Dermis microvascular lymphatic vessel endothelial cell (primary cell): ENCODE data around the gene TMEM163. TPM values are rescaled to one million over a fixed set of nuclear protein-coding genes. Genes with fewer than 3 reads are reported as not detected.
"Not testable (repeated sequence)": the region's sequence is repeated elsewhere in the genome, so short reads cannot be mapped to it uniquely, and the experiment has no call there.

Source experiments
- DNase-seq, 2 donors: peaks; one replicate each; pipeline versions ENCODE4 v3.0.0 to v3.0.0-alpha.2; 2010; ENCODE audit warnings: low read depth in 2 of 2
- total RNA-seq: library from RNA; depleted of rRNA; stranded (reverse); fragments of >200 nt; gene quantifications from 2 replicates; pipeline ENCODE4 v1.2.1, GENCODE V29; 2014

The TMEM163 gene
- 0.13 and 0.25 TPM in 2 replicates for total RNA-seq

DNA sequence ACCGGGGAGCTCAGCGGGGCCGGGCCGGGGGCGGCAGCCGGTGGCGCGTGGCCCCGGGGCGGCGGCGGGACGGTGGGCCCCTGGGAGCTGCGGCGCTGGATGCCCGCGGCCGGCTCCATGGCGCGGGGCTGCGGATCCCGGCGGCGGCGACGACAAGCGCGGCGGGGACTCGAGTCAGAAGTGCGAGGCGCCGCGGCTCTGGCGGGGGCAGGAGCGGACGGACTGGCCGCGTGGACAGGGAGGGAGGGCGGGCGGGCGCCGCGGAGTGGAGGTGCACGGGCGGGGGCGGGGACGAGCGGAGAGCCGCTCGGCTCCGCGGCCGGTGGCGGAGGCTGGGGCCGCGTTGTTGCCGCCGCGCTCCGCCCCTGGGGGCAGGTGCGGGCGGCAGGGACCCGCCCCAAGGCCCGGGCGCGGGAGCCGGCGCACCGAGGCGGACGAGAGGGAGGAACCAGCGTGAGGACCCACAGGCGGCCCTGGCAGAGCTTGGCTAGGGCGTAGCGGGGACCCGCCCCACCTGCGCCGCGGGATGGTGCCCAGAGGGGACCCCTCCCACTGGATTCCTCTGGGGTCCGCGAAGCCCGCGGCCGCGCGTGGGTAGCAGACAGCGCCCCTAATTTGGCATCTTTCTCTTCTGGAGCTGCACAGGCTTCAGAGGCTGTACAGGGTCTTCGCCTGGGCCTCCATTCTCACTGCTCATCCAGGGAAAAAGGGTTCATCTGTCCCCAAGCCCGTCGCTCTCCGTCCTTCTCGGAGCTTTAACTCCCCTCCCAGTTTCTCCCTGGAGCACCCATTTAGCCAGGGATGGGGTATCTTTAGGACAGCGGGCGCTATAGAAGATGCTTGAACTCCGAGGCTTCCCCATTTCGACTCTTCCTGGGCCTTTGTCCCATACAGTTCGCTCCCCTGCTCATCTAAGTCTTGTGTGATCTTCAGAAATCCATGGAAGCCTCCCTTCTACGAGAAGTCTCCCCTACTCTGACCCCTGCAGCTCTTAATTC is at the start of gene TMEM163:
Gene TMEM163 (minus strand): TSS at position 184 of the 998 bp plus-strand sequence.
- peak in 1 of 2 donors; percentile 18 for DNase-seq

DNA sequence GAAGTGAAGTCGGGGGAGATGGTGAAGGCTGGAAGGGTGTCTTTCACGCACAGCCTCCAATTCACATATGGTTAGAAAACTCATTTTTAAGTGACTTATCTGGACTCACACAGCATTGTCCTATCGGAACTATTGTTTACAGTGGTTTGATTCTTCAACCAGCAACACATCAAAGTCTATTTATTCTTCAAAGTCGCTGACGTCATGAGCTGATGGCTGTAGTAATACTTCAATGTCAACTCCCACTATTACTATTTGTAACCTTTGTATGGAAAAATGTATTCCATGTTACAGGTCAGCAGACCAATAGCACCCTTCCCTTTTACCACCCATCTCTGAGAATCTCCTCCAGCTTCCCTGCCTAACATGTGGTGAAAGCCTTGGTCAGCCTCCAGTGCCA is 47.8 kb upstream of the TMEM163 start:
- DNase-seq, result no peak

DNA sequence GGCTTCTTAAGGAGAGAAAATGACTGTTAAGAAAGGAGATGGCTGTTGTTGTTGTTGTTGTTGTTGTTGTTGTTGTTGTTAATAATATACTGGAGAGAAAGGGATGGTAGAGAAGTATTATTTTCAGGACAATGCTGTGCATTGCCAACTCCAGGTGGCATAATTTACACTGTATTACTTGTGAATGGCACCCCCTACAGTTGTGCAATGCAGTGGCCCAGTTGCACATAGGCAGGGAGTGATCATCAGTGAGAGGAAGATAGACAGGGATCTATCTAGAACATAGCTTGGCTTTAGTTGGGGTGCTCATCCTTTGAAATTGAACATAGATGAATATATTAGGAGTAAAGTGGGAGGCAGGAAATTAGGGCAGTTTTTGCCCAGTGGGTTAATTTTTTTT is 47.2 kb upstream of the TMEM163 start:
- DNase-seq, result no peak

DNA sequence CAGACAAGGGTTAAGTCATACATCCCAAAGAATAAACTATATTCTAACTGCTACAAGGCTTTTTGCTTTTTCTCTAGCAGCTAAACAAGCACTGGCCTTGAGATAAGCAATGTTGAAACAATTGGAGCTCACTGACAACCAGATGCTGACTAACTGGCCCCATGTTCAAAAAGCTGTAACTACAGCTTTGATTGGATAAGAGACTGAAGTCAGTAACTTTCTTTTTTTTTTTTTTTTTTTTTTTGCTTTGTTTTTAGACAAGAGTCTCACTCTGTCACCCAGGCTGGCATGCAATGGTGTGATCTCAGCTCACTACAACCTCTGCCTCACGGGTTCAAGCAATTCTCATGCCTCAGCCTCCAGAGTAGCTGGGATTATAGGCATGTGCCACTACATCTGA is 45.4 kb upstream of the TMEM163 start:
- DNase-seq, result no peak

DNA sequence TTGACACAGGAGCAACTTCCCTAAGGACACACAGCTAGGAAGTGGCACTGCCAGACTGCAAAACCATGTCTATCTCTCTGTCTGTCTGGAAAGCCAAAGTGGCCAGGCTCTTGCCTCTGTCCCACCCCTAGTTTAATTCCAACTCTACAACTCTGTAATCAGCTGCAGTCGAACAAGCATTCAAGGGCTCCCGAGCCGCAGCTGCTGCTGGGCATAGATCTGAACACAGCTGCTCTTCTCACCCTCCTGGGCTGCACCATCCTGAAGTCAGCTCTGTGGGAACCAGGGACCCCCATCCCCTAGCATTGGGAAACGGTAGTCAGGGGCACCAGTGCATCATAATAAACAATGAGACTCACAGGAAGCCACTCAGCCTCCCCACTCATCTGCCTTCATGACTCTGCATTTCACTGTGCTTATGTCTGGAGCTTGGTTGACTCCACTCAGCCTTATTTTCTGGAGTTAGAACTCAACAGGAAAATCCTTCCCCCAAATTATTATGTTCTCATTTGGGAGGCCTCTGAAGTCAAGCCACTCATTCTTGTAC is 44.4 kb upstream of the TMEM163 start:
- DNase-seq, result no peak

DNA sequence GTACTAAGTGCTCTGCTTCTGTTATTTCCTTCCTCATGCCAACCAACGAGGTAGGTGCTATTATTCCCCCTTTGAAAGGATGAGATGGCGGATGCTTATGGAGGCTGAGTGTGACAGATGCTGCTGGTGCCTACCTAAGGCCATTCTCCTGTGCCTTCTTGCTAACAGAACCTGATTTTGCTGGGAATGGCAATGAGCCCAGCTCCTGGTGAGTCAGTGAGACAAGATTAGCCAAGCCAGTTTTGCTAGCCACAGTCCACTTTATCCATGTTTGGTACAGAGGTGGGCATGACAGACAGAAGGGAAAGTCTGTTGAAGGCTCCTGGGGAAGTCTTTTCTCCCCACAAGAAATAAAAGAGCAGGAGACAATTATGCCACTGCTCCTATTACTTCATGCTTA is 43.7 kb upstream of the TMEM163 start:
- no peak for DNase-seq

DNA sequence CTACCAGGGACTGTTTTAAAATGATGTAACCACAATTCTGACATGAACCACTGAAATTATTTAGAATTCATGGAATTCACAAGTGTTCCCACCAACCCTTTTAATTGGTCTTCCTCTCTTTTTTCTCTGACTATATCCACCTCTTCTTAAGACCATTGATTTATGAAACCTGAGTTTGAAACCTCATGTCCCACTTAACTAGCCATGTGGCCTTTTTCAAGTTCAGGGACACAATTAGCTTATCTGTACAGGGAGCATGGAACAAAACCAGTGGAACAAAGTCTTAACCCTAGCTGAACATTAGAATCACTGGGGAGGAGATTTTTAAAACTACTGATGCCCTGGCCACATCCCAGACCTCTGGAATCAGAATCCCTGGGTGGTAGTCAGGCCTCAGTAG is 41.6 kb upstream of the TMEM163 start:
- no peak for DNase-seq

DNA sequence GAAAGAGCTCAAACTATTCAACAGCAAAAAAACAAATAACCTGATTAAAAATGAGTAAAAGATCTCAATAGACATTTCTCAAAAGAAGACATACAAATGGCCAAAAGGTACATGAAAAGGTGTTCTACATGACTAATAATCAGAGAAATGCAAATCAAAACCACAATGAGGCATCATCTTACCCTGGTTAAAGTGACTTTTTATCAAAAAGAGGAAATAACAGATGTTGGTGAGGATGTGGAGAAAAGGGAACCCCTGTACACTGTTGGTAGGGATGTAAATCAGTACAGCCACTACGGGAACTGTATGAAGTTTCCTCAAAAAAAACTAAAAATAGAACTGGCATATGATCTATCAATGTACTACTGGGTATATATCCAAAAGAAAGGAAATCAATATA is 39.8 kb upstream of the TMEM163 start:
- no peak for DNase-seq

DNA sequence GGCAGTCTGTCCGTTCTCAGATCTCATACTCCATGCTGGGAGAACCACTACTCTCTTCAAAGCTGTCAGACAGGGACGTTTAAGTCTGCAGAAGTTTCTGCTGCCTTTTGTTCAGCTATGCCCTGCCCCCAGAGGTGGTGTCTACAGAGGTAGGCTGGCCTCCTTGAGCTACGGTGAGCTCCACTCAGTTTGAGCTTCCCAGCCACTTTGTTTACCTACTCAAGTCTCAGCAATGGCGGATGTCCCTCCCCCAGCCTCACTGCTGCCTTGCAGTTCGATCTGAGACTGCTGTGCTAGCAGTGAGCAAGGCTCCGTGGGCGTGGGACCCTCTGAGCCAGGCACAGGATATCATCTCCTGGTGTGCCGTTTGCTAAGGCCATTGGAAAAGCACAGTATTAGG is 33.2 kb upstream of the TMEM163 start:
- not testable (repeated sequence) for DNase-seq

DNA sequence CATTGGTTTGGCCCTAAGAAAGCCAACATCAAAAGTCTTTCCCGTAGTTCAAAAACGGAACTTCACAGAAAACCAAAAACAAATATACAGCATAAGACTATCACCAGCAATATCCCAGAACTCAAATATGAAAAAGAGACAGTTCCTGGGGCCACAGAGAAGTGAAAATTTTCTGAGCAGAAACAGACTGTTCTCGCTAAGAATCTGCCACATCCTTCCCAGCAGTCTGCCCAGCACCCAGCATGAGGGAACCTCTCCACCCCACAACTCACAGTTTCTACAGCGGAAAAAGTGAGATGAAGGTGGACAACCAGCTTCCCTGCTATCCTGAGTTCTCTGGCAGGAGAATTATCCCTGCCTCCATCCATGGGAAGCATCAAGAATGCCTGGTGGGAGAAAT is 26.7 kb upstream of the TMEM163 start:
- no peak for DNase-seq

DNA sequence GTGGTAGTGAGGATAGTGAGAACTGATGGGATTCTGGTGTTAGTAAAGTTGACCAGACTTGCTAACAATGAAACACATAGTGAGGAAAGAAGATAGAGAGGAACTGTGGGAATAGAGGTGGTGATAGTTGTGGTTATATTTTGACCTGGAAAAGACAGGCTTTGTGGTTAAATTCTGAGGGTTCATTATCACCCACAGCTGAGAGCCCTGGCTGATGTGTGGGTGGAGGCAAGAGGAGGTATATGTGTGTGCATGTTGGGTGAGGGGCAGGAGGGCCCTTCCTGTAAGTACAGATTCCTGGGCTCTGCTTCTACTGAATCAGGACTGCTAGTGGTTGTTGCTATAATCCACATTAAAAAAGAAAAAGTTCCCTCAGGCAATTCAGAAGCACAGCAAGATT is 26.2 kb upstream of the TMEM163 start:
- no peak for DNase-seq

DNA sequence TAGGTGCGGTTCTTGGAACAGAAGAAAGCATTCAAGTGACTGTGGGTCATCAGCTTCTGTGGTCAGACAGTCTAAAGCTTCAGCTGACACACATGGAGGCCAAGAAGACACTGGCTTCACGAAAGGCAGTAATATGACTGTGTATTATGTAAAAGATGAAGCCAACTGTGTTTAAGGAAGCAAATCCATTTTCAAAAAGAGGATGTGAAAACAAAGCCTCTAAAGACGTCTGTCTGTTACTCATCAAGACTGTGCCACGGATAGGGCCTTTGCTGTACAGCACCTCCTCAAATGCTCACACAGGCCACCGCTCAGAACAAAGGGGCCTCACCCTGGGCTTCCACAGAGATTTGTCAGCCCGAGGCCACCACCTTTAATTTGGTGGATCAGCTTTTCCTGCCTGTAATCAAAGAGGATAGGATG is 21.1 kb upstream of the TMEM163 start:
- DNase-seq, result no peak

DNA sequence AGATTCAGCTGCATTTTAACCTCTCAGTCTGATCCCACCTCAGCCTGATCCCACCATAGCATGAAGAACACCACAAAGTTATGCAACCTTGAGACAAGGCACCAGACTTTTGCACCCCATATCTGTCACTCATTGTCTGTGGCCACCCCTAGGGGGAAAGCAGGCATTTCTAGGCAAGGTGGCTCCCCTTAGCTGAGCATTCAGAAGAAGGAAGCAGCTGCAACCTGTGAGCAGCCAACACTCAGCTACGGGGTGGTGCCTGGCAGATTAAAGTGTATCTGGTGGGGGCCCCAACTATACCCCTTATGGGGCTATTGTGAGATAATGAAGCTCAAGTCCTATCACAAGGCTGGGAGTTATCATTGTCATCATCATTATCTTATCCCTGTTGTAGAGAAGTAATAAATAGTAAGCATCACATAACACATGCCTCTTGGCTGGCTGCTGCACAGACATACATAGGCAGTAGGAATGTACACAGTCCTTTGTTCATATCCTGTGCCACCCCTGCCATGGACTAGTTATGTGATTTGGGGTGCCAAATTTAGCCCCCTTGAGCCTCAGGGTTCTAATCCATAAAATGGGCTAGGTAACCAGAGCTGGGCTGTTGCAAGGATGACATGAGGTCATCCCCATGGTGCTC is 20.6 kb upstream of the TMEM163 start:
- no peak for DNase-seq

DNA sequence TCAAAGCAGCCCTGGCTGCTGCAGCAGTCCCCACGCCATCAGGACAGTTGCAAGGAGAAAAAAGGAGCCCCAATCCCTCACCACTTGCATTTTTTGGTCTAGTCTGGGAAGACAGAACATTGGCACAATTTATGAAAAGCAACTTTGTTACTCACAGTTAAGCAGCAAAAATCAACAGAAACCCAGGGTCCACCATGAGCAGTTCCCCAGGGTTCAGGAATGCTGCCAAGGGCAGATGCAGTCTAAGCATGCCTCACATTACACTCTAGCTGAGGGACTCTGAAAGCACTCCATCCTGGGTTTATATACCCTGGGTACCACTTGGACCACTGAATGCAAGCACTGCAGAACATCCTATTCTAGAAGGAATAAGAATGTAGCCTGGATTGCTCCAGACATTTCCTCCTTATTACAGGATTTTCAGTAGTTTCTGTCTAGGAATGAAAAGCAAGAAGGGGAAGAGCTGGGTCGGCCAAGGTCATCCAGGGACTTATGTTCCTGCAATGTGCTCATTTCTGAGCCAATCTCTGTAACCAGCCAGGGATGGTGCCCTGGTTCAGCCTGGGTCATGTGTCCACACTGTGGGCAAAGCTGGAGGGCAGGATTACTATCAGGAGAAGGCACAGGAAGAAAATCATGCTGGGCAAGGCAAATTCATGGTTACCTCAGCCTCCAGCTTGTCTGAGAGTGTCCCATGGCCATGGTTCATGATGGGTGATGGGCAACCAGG is 19.5 kb upstream of the TMEM163 start:
- peak in 1 of 2 donors; percentile 26 for DNase-seq

DNA sequence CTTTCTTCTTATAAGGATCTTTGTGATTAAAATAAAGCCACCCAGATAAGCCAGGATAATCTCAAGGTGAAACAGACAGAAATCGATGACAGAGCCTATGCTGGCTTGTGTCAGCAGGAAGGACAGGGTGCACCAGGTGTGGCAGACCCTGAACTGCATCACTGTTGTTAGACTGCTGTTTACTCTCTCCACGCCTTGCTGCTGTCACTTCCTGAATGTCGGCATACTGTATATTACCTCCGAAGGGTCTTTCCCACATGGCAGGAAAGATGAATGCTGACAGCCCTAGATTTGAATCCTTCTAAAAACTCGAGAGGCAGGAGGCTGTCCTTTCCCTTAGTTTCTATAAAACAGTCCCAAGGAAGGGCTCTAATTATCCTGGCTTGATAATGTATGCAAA is 18.9 kb upstream of the TMEM163 start:
- no peak for DNase-seq

DNA sequence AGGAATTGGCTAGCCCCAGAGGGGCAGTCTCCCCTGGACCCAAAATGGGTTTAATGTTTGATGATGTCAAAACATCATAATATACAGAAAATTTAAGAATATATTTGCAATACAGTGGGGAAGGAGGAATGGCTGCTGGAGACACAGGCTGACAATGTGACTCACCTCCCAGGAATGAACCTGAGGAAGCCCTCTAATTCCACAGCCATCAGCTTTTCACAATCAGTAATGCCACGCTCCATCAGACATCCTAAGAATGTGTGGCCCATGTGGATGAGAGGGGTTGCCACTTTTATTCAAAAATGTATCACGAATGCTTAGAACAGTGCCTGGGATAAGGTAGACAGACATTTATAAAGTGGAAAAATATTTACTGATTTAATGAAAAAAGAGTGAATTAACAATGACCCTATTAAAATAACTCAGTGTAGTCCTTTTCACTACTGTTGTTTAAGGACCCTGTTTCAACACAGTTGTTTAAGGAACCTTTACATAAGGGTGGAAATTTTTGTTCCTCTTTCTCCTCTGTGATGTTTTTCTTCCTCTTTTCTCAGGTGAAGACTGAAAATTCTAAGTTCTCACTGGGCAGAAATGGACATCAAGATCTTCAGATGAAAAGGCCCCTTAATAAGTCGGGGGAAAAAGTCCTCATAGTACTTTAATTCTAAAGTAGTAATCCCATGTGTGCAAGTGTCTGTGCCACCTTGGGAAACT is 17.5 kb upstream of the TMEM163 start:
- peak in 1 of 2 donors; percentile 74 for DNase-seq

DNA sequence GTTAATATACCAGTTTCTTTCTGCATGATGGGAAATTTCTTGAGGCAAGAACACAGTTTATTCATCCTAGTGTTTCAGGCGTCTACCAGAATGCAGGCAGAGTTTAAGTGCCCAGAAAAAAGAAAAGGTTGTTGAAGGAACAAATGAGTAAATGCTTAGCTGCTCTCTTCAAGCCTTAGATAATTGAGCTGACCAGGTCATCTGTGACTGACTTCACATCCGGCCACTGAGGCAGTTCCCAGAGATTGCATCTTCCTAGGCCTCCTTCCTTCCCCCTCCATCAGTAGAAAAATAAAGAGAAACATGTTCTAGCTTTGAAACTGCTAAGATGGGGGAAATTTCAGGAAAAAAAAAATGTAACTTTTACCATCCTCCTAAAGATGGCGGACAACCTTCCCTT is 9.4 kb upstream of the TMEM163 start:
- no peak for DNase-seq

DNA sequence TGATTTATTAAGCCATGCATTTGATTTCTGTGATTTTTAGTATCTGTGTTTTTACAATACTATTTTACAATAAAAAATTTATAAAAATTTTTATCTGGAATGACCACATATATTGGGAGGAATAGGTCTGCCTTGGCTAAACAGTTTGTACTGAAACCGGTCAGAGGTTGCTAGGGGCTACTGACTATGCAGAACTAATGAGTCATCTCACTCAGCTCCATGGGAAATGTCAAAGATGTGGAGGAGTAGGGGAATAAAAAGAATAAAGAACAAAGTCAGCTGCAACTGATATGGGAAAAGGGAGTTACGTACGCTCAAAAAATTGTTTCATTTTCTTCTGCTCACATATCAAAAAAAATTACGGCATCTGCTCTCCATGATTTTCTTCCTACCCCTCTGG is 8.6 kb upstream of the TMEM163 start:
- DNase-seq, result peak in 1 of 2 donors; percentile 61

DNA sequence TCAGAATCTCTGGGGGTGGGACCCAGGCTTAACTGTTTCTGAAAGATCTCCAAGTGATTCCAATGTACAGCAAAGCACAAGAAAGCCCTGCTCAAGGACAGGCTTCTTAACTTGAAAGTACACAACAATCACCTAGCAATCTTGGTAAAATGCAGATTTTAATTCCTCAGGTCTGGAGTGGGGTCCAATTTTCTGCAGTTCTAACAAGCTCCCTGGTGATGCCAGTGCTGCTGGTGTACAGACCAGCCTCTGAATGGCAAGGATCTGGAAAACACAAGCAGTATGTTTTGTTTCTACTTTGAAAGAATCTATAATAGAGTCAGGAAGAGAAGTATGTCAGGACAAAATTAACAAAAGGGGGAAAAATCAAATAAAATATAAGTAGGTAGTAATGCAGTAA is 7.8 kb upstream of the TMEM163 start:
- DNase-seq, result no peak

DNA sequence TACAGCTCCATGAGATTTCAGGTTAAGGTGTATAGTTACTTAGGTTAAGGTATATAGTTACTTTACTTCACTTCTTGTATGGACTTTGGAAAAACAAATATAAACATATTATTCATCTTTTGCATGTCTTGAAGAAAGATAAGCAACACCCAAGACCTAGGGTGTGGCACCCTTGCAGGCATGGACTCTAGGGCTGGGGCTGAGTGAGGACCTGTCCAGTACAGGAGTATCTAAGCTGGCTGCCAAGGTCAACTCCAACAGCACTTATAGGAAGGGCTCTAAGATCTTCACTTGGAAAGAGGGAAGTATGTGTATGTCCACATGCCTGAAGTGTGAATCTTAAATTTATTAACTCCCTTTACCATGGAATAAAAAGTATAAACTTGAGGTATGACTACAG is 7.1 kb upstream of the TMEM163 start:
- no peak for DNase-seq

DNA sequence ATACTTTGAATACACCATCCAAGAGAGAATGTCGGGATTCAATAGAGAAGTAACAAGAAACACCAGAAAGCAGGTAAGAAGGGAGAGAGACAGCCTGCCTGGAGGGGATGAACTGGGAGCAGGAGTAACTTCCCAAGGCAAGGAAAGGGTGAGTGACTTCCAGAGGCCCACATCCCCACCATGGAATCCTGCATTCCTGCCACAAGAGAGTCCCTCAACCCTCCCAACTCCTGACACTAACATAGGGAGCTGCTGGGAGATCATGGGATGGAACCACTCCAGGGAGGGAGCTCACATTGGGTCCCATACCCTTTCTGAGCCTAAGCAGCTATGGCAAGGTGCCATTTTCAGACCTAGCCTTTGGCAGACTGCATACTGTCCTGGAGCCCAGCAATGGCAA is 5.5 kb upstream of the TMEM163 start:
- DNase-seq, result no peak
